HEK293 (cell line): ENCODE results near the gene AQP5.

ENCODE experiments used
- BCL11B ChIP-seq: fragments of 450-650 bp; formaldehyde crosslinking; IDR thresholded peaks from 2 replicates; pipeline ENCODE4 v1.5.1; 2016; ENCODE audit warnings: low read depth, missing biosample characterization, missing genetic modification characterization
- KLF8 ChIP-seq: fragments of 450-650 bp; formaldehyde crosslinking; IDR thresholded peaks from 2 replicates; pipeline ENCODE4 v1.5.1; 2016; ENCODE audit warnings: missing biosample characterization, missing genetic modification characterization
- PRDM2 ChIP-seq: fragments of 450-650 bp; formaldehyde crosslinking; IDR thresholded peaks from 2 replicates; pipeline ENCODE4 v1.5.1; 2016; ENCODE audit warnings: missing biosample characterization, missing genetic modification characterization, borderline replicate concordance
- SALL2 ChIP-seq: fragments of 450-650 bp; formaldehyde crosslinking; IDR thresholded peaks from 2 replicates; pipeline ENCODE4 v1.5.0; 2017; ENCODE audit warnings: missing biosample characterization, mild to moderate bottlenecking, missing genetic modification characterization, borderline replicate concordance
- WT1 ChIP-seq: fragments of 450-650 bp; formaldehyde crosslinking; IDR thresholded peaks from 2 replicates; pipeline ENCODE4 v1.5.1; 2016; ENCODE audit warnings: missing biosample characterization, missing genetic modification characterization
- ZNF274 ChIP-seq, 2 experiments: fragments of 200-500 bp in 1 of 2; fragments of 450-650 bp in 1 of 2; sonication (Bioruptor generic) in 1 of 2; formaldehyde crosslinking in 1 of 2; IDR thresholded peaks; 2 replicates each; pipeline versions ENCODE4 v1.5.1 to v1.6.1; 2014 to 2016; ENCODE audit warnings: borderline replicate concordance in 1 of 2, inconsistent platforms in 1 of 2, low read length in 1 of 2, missing biosample characterization in 1 of 2, missing genetic modification characterization in 1 of 2
- TF ChIP-seq, protein P1 (sequence below): fragments of 450-650 bp; formaldehyde crosslinking; IDR thresholded peaks from 2 replicates; pipeline ENCODE4 v1.5.1; 2016; ENCODE audit warnings: missing biosample characterization, missing genetic modification characterization

GRCh38 chr12:49921299-49921698 is 40.4 kb upstream of the AQP5 start:
- TF ChIP-seq BCL11B (tag by site-specific recombination) (no peak), SALL2 (tag by site-specific recombination) (no peak), WT1 (tag by site-specific recombination) (no peak), KLF8 (tag by site-specific recombination) (no peak), ZNF274 (IDR thresholded peaks at IDR 0.05; ENCODE audit: low read length) (no peak), ZNF274 (tag by site-specific recombination; IDR thresholded peaks at IDR 0.05; ENCODE audit: borderline replicate concordance) (no peak), PRDM2 (tag by site-specific recombination) (no peak)
- TF ChIP-seq, protein P1, sequence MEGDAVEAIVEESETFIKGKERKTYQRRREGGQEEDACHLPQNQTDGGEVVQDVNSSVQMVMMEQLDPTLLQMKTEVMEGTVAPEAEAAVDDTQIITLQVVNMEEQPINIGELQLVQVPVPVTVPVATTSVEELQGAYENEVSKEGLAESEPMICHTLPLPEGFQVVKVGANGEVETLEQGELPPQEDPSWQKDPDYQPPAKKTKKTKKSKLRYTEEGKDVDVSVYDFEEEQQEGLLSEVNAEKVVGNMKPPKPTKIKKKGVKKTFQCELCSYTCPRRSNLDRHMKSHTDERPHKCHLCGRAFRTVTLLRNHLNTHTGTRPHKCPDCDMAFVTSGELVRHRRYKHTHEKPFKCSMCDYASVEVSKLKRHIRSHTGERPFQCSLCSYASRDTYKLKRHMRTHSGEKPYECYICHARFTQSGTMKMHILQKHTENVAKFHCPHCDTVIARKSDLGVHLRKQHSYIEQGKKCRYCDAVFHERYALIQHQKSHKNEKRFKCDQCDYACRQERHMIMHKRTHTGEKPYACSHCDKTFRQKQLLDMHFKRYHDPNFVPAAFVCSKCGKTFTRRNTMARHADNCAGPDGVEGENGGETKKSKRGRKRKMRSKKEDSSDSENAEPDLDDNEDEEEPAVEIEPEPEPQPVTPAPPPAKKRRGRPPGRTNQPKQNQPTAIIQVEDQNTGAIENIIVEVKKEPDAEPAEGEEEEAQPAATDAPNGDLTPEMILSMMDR: no peak
